Measurements from ENCODE around the gene GPR15. TPM values are rescaled to one million over a fixed set of nuclear protein-coding genes. Genes with fewer than 3 reads are reported as not detected.

The GPR15 gene
- total RNA-seq, 2 donors from 2014 or later, result not detected

DNA sequence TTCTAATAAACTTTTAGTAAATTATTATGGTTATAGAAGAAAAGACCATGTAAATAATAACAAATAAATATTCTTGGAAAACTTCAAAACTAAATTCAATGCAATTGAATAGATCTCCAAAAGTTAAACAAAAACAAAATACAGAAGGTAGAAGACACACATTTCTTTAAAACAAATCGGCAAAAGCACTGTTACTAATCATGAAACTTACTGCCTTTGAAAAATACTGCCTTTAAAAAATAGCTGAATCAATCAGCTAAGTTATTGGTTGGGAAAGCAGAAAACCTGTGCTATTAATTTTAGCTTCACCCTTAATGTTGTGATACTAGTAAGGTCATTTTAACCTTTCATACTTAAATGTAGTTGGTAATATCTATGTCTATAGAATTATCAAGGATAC, 3.0 kb downstream of the GPR15 start:
- 67 to 86% methylated on average over 1 of the region's 1 CpG for WGBS, 2 experiments (ENCODE audit: insufficient coverage in 1 of 2, insufficient read length in 1 of 2)
- Mint-ChIP-seq H3K27me3 (ENCODE audit: insufficient read depth) (no peaks in the 10 kb centered on the region), H3K9me3 (no peaks in the 10 kb centered on the region), H3K4me1 (peaks cover 16% of the 10 kb centered on the region), H3K27ac (no peak overlapping the region), H3K4me3 (no peak overlapping the region), H3K36me3 (ENCODE audit: low read depth) (no peaks in the 10 kb centered on the region)
- DNase-seq, result no peak
- no peaks in the 10 kb centered on the region for H3K4me1 ChIP-seq (ENCODE audit: control insufficient read depth, insufficient read depth, low read length)
- no peak overlapping the region for H3K9ac ChIP-seq (ENCODE audit: extremely low read depth, low read length, poor library complexity, severe bottlenecking)
- TF ChIP-seq, protein P1, sequence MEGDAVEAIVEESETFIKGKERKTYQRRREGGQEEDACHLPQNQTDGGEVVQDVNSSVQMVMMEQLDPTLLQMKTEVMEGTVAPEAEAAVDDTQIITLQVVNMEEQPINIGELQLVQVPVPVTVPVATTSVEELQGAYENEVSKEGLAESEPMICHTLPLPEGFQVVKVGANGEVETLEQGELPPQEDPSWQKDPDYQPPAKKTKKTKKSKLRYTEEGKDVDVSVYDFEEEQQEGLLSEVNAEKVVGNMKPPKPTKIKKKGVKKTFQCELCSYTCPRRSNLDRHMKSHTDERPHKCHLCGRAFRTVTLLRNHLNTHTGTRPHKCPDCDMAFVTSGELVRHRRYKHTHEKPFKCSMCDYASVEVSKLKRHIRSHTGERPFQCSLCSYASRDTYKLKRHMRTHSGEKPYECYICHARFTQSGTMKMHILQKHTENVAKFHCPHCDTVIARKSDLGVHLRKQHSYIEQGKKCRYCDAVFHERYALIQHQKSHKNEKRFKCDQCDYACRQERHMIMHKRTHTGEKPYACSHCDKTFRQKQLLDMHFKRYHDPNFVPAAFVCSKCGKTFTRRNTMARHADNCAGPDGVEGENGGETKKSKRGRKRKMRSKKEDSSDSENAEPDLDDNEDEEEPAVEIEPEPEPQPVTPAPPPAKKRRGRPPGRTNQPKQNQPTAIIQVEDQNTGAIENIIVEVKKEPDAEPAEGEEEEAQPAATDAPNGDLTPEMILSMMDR (conservative IDR thresholded peaks at IDR 0.05), result no peak
- no peaks in the 10 kb centered on the region for H3K9me3 ChIP-seq (ENCODE audit: control insufficient read depth, low read length)
- no peak overlapping the region for H3K27ac ChIP-seq (ENCODE audit: low read depth, low read length)
- H3K4me3 ChIP-seq (ENCODE audit: low read length), result no peak overlapping the region
- no peaks in the 10 kb centered on the region for H3K27me3 ChIP-seq (ENCODE audit: control insufficient read depth, insufficient read depth, low read length, poor library complexity, severe bottlenecking)
- no peaks in the 10 kb centered on the region for H3K36me3 ChIP-seq (ENCODE audit: control insufficient read depth, insufficient read depth, low read length)

DNA sequence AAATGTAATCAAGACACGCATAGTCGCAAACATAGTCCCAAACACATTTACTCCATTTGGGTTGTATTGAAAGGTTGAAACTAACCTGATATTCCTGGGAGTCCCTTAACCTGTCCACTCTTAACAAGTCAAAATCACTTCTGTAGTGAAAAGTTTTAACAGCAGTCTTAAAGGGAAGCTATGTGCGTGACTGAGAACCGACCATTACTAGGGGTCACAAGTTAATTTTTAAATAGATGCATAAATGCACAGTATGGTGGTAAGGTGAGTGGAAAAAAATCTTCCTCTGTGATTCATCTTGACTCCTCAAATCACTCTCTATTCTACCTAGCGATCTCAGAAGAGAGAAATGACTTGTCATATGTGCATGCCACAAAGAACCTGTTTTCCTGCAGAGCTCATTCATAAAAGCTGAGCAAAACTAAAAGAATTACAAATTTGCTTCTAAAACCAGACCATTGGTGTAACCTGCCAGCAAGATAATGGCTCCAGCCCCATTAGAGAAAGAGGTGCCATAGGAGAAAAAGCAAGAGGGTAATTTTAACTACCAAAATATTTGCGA, 4.8 kb downstream of the GPR15 start:
- no peaks in the 10 kb centered on the region for H3K9me3 ChIP-seq (ENCODE audit: control insufficient read depth, low read length)
- no peaks in the 10 kb centered on the region for H3K36me3 ChIP-seq (ENCODE audit: control insufficient read depth, insufficient read depth, low read length)
- H3K9me3 Mint-ChIP-seq, result no peaks in the 10 kb centered on the region
- no peaks in the 10 kb centered on the region for H3K4me1 ChIP-seq (ENCODE audit: control insufficient read depth, insufficient read depth, low read length)
- H3K9ac ChIP-seq (ENCODE audit: extremely low read depth, low read length, poor library complexity, severe bottlenecking), result no peak overlapping the region
- no peak overlapping the region for H3K27ac Mint-ChIP-seq
- H3K27ac ChIP-seq (ENCODE audit: low read depth, low read length), result no peak overlapping the region
- TF ChIP-seq, protein P1 (conservative IDR thresholded peaks at IDR 0.05), result no peak
- no peak for DNase-seq
- H3K4me3 Mint-ChIP-seq, result no peak overlapping the region
- WGBS, 2 experiments (ENCODE audit: insufficient coverage in 1 of 2, insufficient read length in 1 of 2), result 88 to 94% methylated on average over 2 to 5 of the region's 6 CpGs
- H3K4me1 Mint-ChIP-seq, result peaks cover 11% of the 10 kb centered on the region
- H3K27me3 Mint-ChIP-seq (ENCODE audit: insufficient read depth), result no peaks in the 10 kb centered on the region
- H3K27me3 ChIP-seq (ENCODE audit: control insufficient read depth, insufficient read depth, low read length, poor library complexity, severe bottlenecking), result no peaks in the 10 kb centered on the region
- no peaks in the 10 kb centered on the region for H3K36me3 Mint-ChIP-seq (ENCODE audit: low read depth)
- no peak overlapping the region for H3K4me3 ChIP-seq (ENCODE audit: low read length)

- TF ChIP-seq, protein P1 (conservative IDR thresholded peaks at IDR 0.05), result no peak
- H3K27me3 Mint-ChIP-seq (ENCODE audit: insufficient read depth), result no peaks in the 10 kb centered on the region
- Histone ChIP-seq H3K27me3 (ENCODE audit: control insufficient read depth, insufficient read depth, low read length, poor library complexity, severe bottlenecking) (no peaks in the 10 kb centered on the region), H3K4me3 (ENCODE audit: low read length) (no peak overlapping the region), H3K4me1 (ENCODE audit: control insufficient read depth, insufficient read depth, low read length) (no peaks in the 10 kb centered on the region), H3K9ac (ENCODE audit: extremely low read depth, low read length, poor library complexity, severe bottlenecking) (no peak overlapping the region), H3K36me3 (ENCODE audit: control insufficient read depth, insufficient read depth, low read length) (no peaks in the 10 kb centered on the region), H3K9me3 (ENCODE audit: control insufficient read depth, low read length) (no peaks in the 10 kb centered on the region), H3K27ac (ENCODE audit: low read depth, low read length) (no peak overlapping the region)
- peaks cover 9% of the 10 kb centered on the region for H3K4me1 Mint-ChIP-seq
- 85 to 97% methylated on average over 2 to 3 of the region's 3 CpGs for WGBS, 2 experiments (ENCODE audit: insufficient coverage in 1 of 2, insufficient read length in 1 of 2)
- H3K36me3 Mint-ChIP-seq (ENCODE audit: low read depth), result no peaks in the 10 kb centered on the region
- no peak for DNase-seq
- H3K4me3 Mint-ChIP-seq, result no peak overlapping the region
- H3K9me3 Mint-ChIP-seq, result no peaks in the 10 kb centered on the region
- H3K27ac Mint-ChIP-seq, result no peak overlapping the region
Observed at GRCh38 chr3:98540346-98540745, 8.6 kb downstream of the GPR15 start.
